IMR-90 (cell line): Measurements from ENCODE around the gene ACVRL1. TPM values are rescaled to one million over a fixed set of nuclear protein-coding genes. Genes with fewer than 3 reads are reported as not detected.

Experiments
- ATAC-seq: fragments of 200-7000 bp; cut with Tn5 transposase; 2 replicates; pipeline ENCODE4 v1.9.1; 2020; ENCODE audit warnings: low read depth, mild to moderate bottlenecking, moderate library complexity
- BruUV-seq: library from RNA; stranded (reverse); fragments of 400-500 nt; replicated peaks from 2 replicates; lab custom pipeline; 2021; lab: Mats Ljungman, UMichigan
- CTCF ChIA-PET: fragments of 300-600 bp; formaldehyde crosslinking; extraction: SDS; loops from one replicate; lab custom pipeline; 2021; ENCODE audit warnings: antibody characterized with exemption; lab: Yijun Ruan, JAX
- POLR2A ChIA-PET: fragments of 300-600 bp; sonication (Branson Sonifier 250); formaldehyde crosslinking; loops from one replicate; lab custom pipeline; 2022; ENCODE audit warnings: antibody characterized with exemption; ENCODE audit not compliant: unreplicated experiment; lab: Charles Lee
- DNase-seq: peaks from one replicate; pipeline ENCODE4 v3.0.0; 2013
- H2AFZ ChIP-seq: replicated peaks from 2 replicates; pipeline ENCODE3; 2013; ENCODE audit warnings: low read length, mild to moderate bottlenecking; ENCODE audit not compliant: poor library complexity
- H2AK5ac ChIP-seq: 2 replicates; pipeline ENCODE4 v1.6.1; 2013; ENCODE audit warnings: low read depth, low read length, inconsistent platforms
- H2AK9ac ChIP-seq: replicated peaks from 2 replicates; pipeline ENCODE3; 2013; ENCODE audit warnings: mild to moderate bottlenecking, low read depth, low read length, moderate library complexity; ENCODE audit not compliant: poor library complexity
- H2BK120ac ChIP-seq: 2 replicates; pipeline ENCODE4 v1.6.1; 2013; ENCODE audit warnings: low read depth, low read length, inconsistent platforms
- H2BK15ac ChIP-seq: 3 replicates; pipeline ENCODE4 v1.6.1; 2013; ENCODE audit warnings: low read depth, low read length, inconsistent platforms
- H2BK20ac ChIP-seq: 2 replicates; pipeline ENCODE4 v1.6.1; 2013; ENCODE audit warnings: low read depth, mild to moderate bottlenecking, inconsistent platforms, low read length, moderate library complexity
- H2BK5ac ChIP-seq: 2 replicates; pipeline ENCODE4 v1.6.1; 2013; ENCODE audit warnings: mild to moderate bottlenecking, low read depth, low read length, inconsistent platforms; ENCODE audit not compliant: poor library complexity, severe bottlenecking
- H3K14ac ChIP-seq: replicated peaks from 2 replicates; pipeline ENCODE4 v1.6.1; 2013; ENCODE audit warnings: low read depth, low read length, inconsistent platforms
- H3K18ac ChIP-seq: 2 replicates; pipeline ENCODE4 v1.6.1; 2013; ENCODE audit warnings: low read depth, low read length, control low read depth
- H3K23ac ChIP-seq: 2 replicates; pipeline ENCODE4 v1.6.1; 2013; ENCODE audit warnings: low read depth, low read length, inconsistent platforms
- H3K27ac ChIP-seq: 2 replicates; pipeline ENCODE4 v1.5.1; 2013; ENCODE audit warnings: mild to moderate bottlenecking, control low read depth, low read length; ENCODE audit not compliant: insufficient read depth
- H3K27me3 ChIP-seq: 2 replicates; pipeline ENCODE4 v1.6.1; 2013; ENCODE audit warnings: low read length; ENCODE audit not compliant: control insufficient read depth, insufficient read depth
- H3K36me3 ChIP-seq: 2 replicates; pipeline ENCODE4 v1.6.1; 2013; ENCODE audit warnings: low read length, mixed read lengths; ENCODE audit not compliant: control insufficient read depth, insufficient read depth
- H3K4ac ChIP-seq: 2 replicates; pipeline ENCODE4 v1.6.1; 2013; ENCODE audit warnings: low read depth, low read length, inconsistent platforms
- H3K4me1 ChIP-seq: 2 replicates; pipeline ENCODE4 v1.6.1; 2013; ENCODE audit warnings: low read length, mixed read lengths; ENCODE audit not compliant: control insufficient read depth, insufficient read depth
- H3K4me2 ChIP-seq: 2 replicates; pipeline ENCODE4 v1.6.1; 2013; ENCODE audit warnings: low read depth, mild to moderate bottlenecking, control low read depth, low read length, moderate library complexity
- H3K4me3 ChIP-seq: 2 replicates; pipeline ENCODE4 v1.5.1; 2013; ENCODE audit warnings: low read depth, mild to moderate bottlenecking, control low read depth, low read length, moderate library complexity; ENCODE audit not compliant: insufficient read depth
- H3K56ac ChIP-seq: 2 replicates; pipeline ENCODE4 v1.6.1; 2013; ENCODE audit warnings: low read length, inconsistent platforms; ENCODE audit not compliant: insufficient read depth; ENCODE audit errors: extremely low read depth
- H3K79me1 ChIP-seq, 2 experiments: 2 replicates each; pipeline ENCODE4 v1.6.1; 2013; ENCODE audit warnings: low read length in 2 of 2, inconsistent platforms in 1 of 2, low read depth in 1 of 2
- H3K9ac ChIP-seq: 2 replicates; pipeline ENCODE4 v1.6.1; 2013; ENCODE audit warnings: low read depth, low read length, control low read depth
- H3K9me1 ChIP-seq: 2 replicates; pipeline ENCODE4 v1.6.1; 2013; ENCODE audit warnings: low read length, inconsistent platforms; ENCODE audit not compliant: insufficient read depth
- H3K9me3 ChIP-seq: 2 replicates; pipeline ENCODE4 v1.6.1; 2013; ENCODE audit warnings: low read length; ENCODE audit not compliant: control insufficient read depth, insufficient read depth
- H4K20me1 ChIP-seq: 2 replicates; pipeline ENCODE4 v1.6.1; 2013; ENCODE audit warnings: low read length, inconsistent platforms; ENCODE audit not compliant: insufficient read depth
- H4K5ac ChIP-seq: 2 replicates; pipeline ENCODE4 v1.6.1; 2013; ENCODE audit warnings: mild to moderate bottlenecking, low read depth, low read length, control low read depth
- H4K8ac ChIP-seq, 2 experiments: 2 replicates each; pipeline ENCODE4 v1.6.1; 2013; ENCODE audit warnings: low read depth in 2 of 2, low read length in 2 of 2, control low read depth in 1 of 2, inconsistent platforms in 1 of 2
- H4K91ac ChIP-seq: 2 replicates; pipeline ENCODE4 v1.6.1; 2013; ENCODE audit warnings: low read depth, low read length, inconsistent platforms; ENCODE audit not compliant: insufficient read depth
- BHLHE40 ChIP-seq: fragments of 150-350 bp; IDR thresholded peaks from 2 replicates; pipeline ENCODE4 v1.6.1; 2016; ENCODE audit warnings: mild to moderate bottlenecking, low read depth, low read length
- CEBPB ChIP-seq: IDR thresholded peaks from 2 replicates; pipeline ENCODE4 v1.6.1; 2012; ENCODE audit warnings: low read depth, low read length, improper control_type of control experiment
- CHD1 ChIP-seq: IDR thresholded peaks from 2 replicates; pipeline ENCODE4 v1.6.1; 2012; ENCODE audit warnings: low read depth, low read length, improper control_type of control experiment
- CTCF ChIP-seq: conservative IDR thresholded peaks from 2 replicates; pipeline ENCODE4 v1.5.1; 2012; ENCODE audit warnings: mild to moderate bottlenecking, low read depth, low read length, improper control_type of control experiment
- ELK1 ChIP-seq: fragments of 150-350 bp; IDR thresholded peaks from 2 replicates; pipeline ENCODE4 v1.6.1; 2016; ENCODE audit warnings: low read depth, mild to moderate bottlenecking, low read length, moderate library complexity, borderline replicate concordance
- FOS ChIP-seq: fragments of 150-350 bp; IDR thresholded peaks from 2 replicates; pipeline ENCODE4 v1.6.1; 2016; ENCODE audit warnings: low read depth, low read length
- MAFK ChIP-seq: IDR thresholded peaks from 2 replicates; pipeline ENCODE4 v1.6.1; 2012; ENCODE audit warnings: low read depth, low read length, improper control_type of control experiment
- MAZ ChIP-seq: IDR thresholded peaks from 2 replicates; pipeline ENCODE4 v1.6.1; 2012; ENCODE audit warnings: low read depth, mild to moderate bottlenecking, low read length, improper control_type of control experiment, moderate library complexity, borderline replicate concordance
- MXI1 ChIP-seq: IDR thresholded peaks from 2 replicates; pipeline ENCODE4 v1.6.1; 2012; ENCODE audit warnings: low read depth, mild to moderate bottlenecking, low read length, moderate library complexity, borderline replicate concordance
- NFE2L2 ChIP-seq: fragments of 150-350 bp; IDR thresholded peaks from 2 replicates; pipeline ENCODE4 v1.6.1; 2016; ENCODE audit warnings: low read depth, mild to moderate bottlenecking, low read length
- POLR2A ChIP-seq: IDR thresholded peaks from 2 replicates; pipeline ENCODE4 v1.6.1; 2012; ENCODE audit warnings: mild to moderate bottlenecking, low read depth, low read length
- RAD21 ChIP-seq: IDR thresholded peaks from 2 replicates; pipeline ENCODE4 v1.6.1; 2012; ENCODE audit warnings: low read length, improper control_type of control experiment
- RCOR1 ChIP-seq: IDR thresholded peaks from 2 replicates; pipeline ENCODE4 v1.6.1; 2012; ENCODE audit warnings: mild to moderate bottlenecking, low read length, improper control_type of control experiment; ENCODE audit not compliant: insufficient replicate concordance
- RFX5 ChIP-seq: IDR thresholded peaks from 2 replicates; pipeline ENCODE4 v1.8.0; 2012; ENCODE audit warnings: low read depth, mild to moderate bottlenecking, low read length, moderate library complexity
- SMC3 ChIP-seq: fragments of 150-350 bp; IDR thresholded peaks from 2 replicates; pipeline ENCODE4 v1.6.1; 2016; ENCODE audit warnings: low read depth, mild to moderate bottlenecking, antibody characterized with exemption, low read length, moderate library complexity
- WGBS, 2 experiments: methylation state at CpG; one replicate each; pipeline versions ENCODE4 v1.1.5 to v1.1.7; 2013; ENCODE audit warnings: missing lambda C conversion rate in 2 of 2; ENCODE audit not compliant: insufficient read length in 1 of 2; ENCODE audit errors: extremely low coverage in 2 of 2; 5-methylcytosine and 5-hydroxymethylcytosine counted together
- dilution Hi-C: fragments of 300-500 bp; cut with HindIII; formaldehyde crosslinking; loops from one replicate; pipeline ENCODE4 v1.14.3; 2018; ENCODE audit warnings: low sequenced_read_pairs; ENCODE audit not compliant: unreplicated experiment
- in situ Hi-C: fragments of 300-500 bp; cut with MboI; formaldehyde crosslinking; loops from 3 replicates; pipeline ENCODE4 v1.14.3; 2019; ENCODE audit warnings: low sequenced_read_pairs, inconsistent platforms, mixed read lengths
- intact Hi-C: fragments of 100-400 bp; cut with micrococcal nuclease; formaldehyde crosslinking; loops from 2 replicates; pipeline ENCODE4 v1.10.0; 2022
- polyA plus RNA-seq, 3 experiments: library from polyadenylated mRNA; depleted of rRNA; stranded (reverse); fragments of >200 nt; gene quantifications; 2 replicates each; pipeline ENCODE4 v1.2.3, GENCODE V29; 2012; ENCODE audit warnings: low replicate concordance in 1 of 3
- total RNA-seq: library from RNA; depleted of rRNA; stranded (reverse); fragments of >200 nt; gene quantifications from 2 replicates; pipeline ENCODE4 v1.2.3, GENCODE V29; 2012
- TF ChIP-seq, protein P1 (sequence below): fragments of 150-350 bp; IDR thresholded peaks from 2 replicates; pipeline ENCODE4 v1.6.1; 2017; ENCODE audit warnings: mild to moderate bottlenecking, antibody characterized with exemption, low read length, low read depth

ACVRL1 gene
- total and polyA plus RNA-seq, 2 of the 4 experiments (the other 2 are of a cell fraction): 6.4 to 7.5 TPM

DNA sequence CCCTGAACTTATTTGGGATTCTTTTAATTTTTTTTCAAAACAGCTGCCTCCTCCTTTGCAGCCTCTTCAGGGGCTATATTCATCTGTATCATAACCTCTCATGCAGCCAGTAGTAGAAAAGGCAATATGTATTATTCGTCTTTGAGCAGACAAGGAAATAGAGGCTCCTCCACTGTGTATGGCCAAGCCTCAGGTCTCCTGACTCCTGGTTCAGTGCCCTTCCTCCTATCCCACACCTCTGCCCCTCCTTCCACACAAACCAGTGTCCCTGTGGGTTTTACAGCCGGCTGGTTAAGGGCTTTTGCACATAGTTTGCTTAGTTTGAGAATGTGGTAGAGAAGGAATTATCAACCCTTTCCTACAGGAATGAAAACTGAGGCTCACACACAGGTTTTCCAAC lies 8.8 kb upstream of the ACVRL1 start:
- no peaks in the 10 kb centered on the region for H4K20me1 ChIP-seq
- H4K91ac ChIP-seq: peak overlapping the region; percentile 23; the same call in 1 of the 2 replicates
- peak overlapping the region; percentile 16 for H2AFZ ChIP-seq
- POLR2A ChIA-PET: no interaction called here
- in situ Hi-C loops (no loop called here), dilution Hi-C loops (no loop called here), intact Hi-C loops (no loop called here)
- H3K36me3 ChIP-seq: no peaks in the 10 kb centered on the region
- TF ChIP-seq RAD21 (no peak), MAZ (no peak), SMC3 (no peak), CHD1 (no peak), NFE2L2 (no peak), POLR2A (no peak), CTCF (no peak), BHLHE40 (no peak), MXI1 (no peak), FOS (no peak), CEBPB (no peak), MAFK (no peak), RCOR1 (no peak), ELK1 (no peak), RFX5 (no peak)
- TF ChIP-seq, protein P1, sequence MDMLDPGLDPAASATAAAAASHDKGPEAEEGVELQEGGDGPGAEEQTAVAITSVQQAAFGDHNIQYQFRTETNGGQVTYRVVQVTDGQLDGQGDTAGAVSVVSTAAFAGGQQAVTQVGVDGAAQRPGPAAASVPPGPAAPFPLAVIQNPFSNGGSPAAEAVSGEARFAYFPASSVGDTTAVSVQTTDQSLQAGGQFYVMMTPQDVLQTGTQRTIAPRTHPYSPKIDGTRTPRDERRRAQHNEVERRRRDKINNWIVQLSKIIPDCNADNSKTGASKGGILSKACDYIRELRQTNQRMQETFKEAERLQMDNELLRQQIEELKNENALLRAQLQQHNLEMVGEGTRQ: no peak
- H2BK20ac ChIP-seq: no peak overlapping the region; the same call in 1 of the 2 replicates
- peak overlapping the region in 1 of 2 experiments; percentile 11; a peak in 1 of 4 replicates for H4K8ac ChIP-seq
- no peak overlapping the region for H3K23ac ChIP-seq
- DNase-seq (no peak), ATAC-seq (no peak)
- no peak overlapping the region for H2AK9ac ChIP-seq
- H3K9me1 ChIP-seq: peaks cover 20% of the 10 kb centered on the region; the same call in 1 of the 2 replicates
- no peaks in the 10 kb centered on the region for H3K27me3 ChIP-seq
- peaks cover 7% of the 10 kb centered on the region; the same call in 1 of the 2 replicates for H3K4me1 ChIP-seq
- no peak overlapping the region for H3K4me2 ChIP-seq
- no peak overlapping the region for H2BK5ac ChIP-seq
- WGBS, 2 experiments: no CpG with 5 or more reads among the region's 2 CpGs
- CTCF ChIA-PET: interaction anchor here (1.8 kb wide), 1 partner anchor 25 kb away, joined by 4 read pairs; no protein-coding TSS in a partner anchor
- no peak overlapping the region for H3K18ac ChIP-seq
- peak overlapping the region; percentile 5 for H2AK5ac ChIP-seq
- H3K4ac ChIP-seq: peak overlapping the region; percentile 5; the same call in 1 of the 2 replicates
- no peak overlapping the region for H3K9ac ChIP-seq
- H3K4me3 ChIP-seq: no peak overlapping the region
- H3K56ac ChIP-seq: no peak overlapping the region
- no peak overlapping the region; the same call in 1 of the 2 replicates for H3K14ac ChIP-seq
- H3K27ac ChIP-seq: no peak overlapping the region
- no peaks in the 10 kb centered on the region for H3K9me3 ChIP-seq
- H4K5ac ChIP-seq: no peak overlapping the region
- BruUV-seq: no TSS peak
- peak overlapping the region; percentile 26 for H2BK120ac ChIP-seq
- H3K79me1 ChIP-seq: no peaks in the 10 kb centered on the region
- H2BK15ac ChIP-seq: no peak overlapping the region
